WTC11 (cell line): ENCODE data around the gene SHPK. TPM values are rescaled to one million over a fixed set of nuclear protein-coding genes. Genes with fewer than 3 reads are reported as not detected.

Source experiments
- ATAC-seq: fragments of 200-7000 bp; cut with Tn5 transposase; 2 replicates; pipeline ENCODE4 v1.10.0; 2021; ENCODE audit warnings: mild to moderate bottlenecking, moderate library complexity
- CTCF ChIA-PET: fragments of 300-600 bp; sonication (Branson Sonifier 250); formaldehyde crosslinking; loops from one replicate; lab custom pipeline; 2021; ENCODE audit warnings: antibody characterized with exemption; lab: Charles Lee
- POLR2A ChIA-PET: fragments of 350-600 bp; sonication (Branson Sonifier 250); formaldehyde crosslinking; loops from one replicate; lab custom pipeline; 2021; ENCODE audit warnings: antibody characterized with exemption; lab: Charles Lee
- DNase-seq: peaks from one replicate; pipeline ENCODE4 v3.0.0; 2021; ENCODE audit warnings: low spot score
- H3K27ac Mint-ChIP-seq: 2 replicates; pipeline ENCODE4 v1.8.0; 2021; ENCODE audit warnings: mixed read lengths
- H3K27me3 Mint-ChIP-seq: 2 replicates; pipeline ENCODE4 v1.8.0; 2021; ENCODE audit warnings: low read depth, mild to moderate bottlenecking, moderate library complexity, mixed read lengths
- H3K36me3 Mint-ChIP-seq: 2 replicates; pipeline ENCODE4 v1.8.0; 2021; ENCODE audit warnings: mixed read lengths
- H3K4me1 Mint-ChIP-seq: 2 replicates; pipeline ENCODE4 v1.8.0; 2022; ENCODE audit warnings: mixed read lengths
- H3K4me3 Mint-ChIP-seq: 2 replicates; pipeline ENCODE4 v1.8.0; 2021; ENCODE audit warnings: mild to moderate bottlenecking, moderate library complexity, mixed read lengths
- H3K9me3 Mint-ChIP-seq: 2 replicates; pipeline ENCODE4 v1.8.0; 2021; ENCODE audit warnings: mixed read lengths
- E2F4 ChIP-seq: sonication (generic); formaldehyde crosslinking; IDR thresholded peaks from 2 replicates; pipeline ENCODE4 v1.8.1; 2022; ENCODE audit warnings: low read depth, mild to moderate bottlenecking, moderate library complexity, missing genetic modification reagents, borderline replicate concordance
- ERG ChIP-seq: fragments of 250-450 bp; sonication (Bioruptor Pico); IDR thresholded peaks from 2 replicates; pipeline ENCODE4 v1.8.0; 2021; ENCODE audit warnings: mild to moderate bottlenecking
- ESRRA ChIP-seq: sonication (generic); formaldehyde crosslinking; IDR thresholded peaks from 2 replicates; pipeline ENCODE4 v1.8.1; 2022; ENCODE audit warnings: mild to moderate bottlenecking, missing genetic modification reagents, borderline replicate concordance
- FOXP1 ChIP-seq: sonication (generic); formaldehyde crosslinking; IDR thresholded peaks from 2 replicates; pipeline ENCODE4 v1.8.0; 2022; ENCODE audit warnings: missing genetic modification reagents, mild to moderate bottlenecking, moderate library complexity, borderline replicate concordance
- IRF2 ChIP-seq: sonication (generic); formaldehyde crosslinking; IDR thresholded peaks from 2 replicates; pipeline ENCODE4 v1.8.0; 2022; ENCODE audit warnings: low read depth, missing genetic modification reagents, borderline replicate concordance
- MYBL2 ChIP-seq: sonication (generic); formaldehyde crosslinking; IDR thresholded peaks from 2 replicates; pipeline ENCODE4 v1.8.1; 2023; ENCODE audit warnings: mild to moderate bottlenecking, moderate library complexity, missing genetic modification reagents
- PRDM15 ChIP-seq: sonication (generic); formaldehyde crosslinking; IDR thresholded peaks from 2 replicates; pipeline ENCODE4 v1.8.0; 2022; ENCODE audit warnings: missing genetic modification reagents
- RELA ChIP-seq: sonication (generic); formaldehyde crosslinking; IDR thresholded peaks from 2 replicates; pipeline ENCODE4 v1.8.1; 2022; ENCODE audit warnings: missing genetic modification reagents, mild to moderate bottlenecking, borderline replicate concordance
- SP1 ChIP-seq: sonication (generic); formaldehyde crosslinking; conservative IDR thresholded peaks from 2 replicates; pipeline ENCODE4 v1.8.1; 2022; ENCODE audit warnings: missing genetic modification reagents
- ZNF121 ChIP-seq: sonication (generic); formaldehyde crosslinking; IDR thresholded peaks from 2 replicates; pipeline ENCODE4 v1.8.0; 2023; ENCODE audit warnings: missing genetic modification reagents
- ZNF232 ChIP-seq: sonication (generic); formaldehyde crosslinking; IDR thresholded peaks from 2 replicates; pipeline ENCODE4 v1.8.0; 2022; ENCODE audit warnings: mild to moderate bottlenecking, missing genetic modification reagents
- ZNF532 ChIP-seq: fragments of 250-450 bp; sonication (Bioruptor Pico); IDR thresholded peaks from 2 replicates; pipeline ENCODE4 v1.9.0; 2021; ENCODE audit warnings: mild to moderate bottlenecking, borderline replicate concordance
- total RNA-seq: library from RNA; stranded (reverse); gene quantifications from 3 replicates; pipeline ENCODE4 v1.2.3, GENCODE V29; 2021
- TF ChIP-seq, protein P1 (sequence below): sonication (generic); formaldehyde crosslinking; conservative IDR thresholded peaks from 2 replicates; pipeline ENCODE4 v1.8.1; 2023; ENCODE audit warnings: mild to moderate bottlenecking, low read depth, missing genetic modification reagents, moderate library complexity
- TF ChIP-seq, protein P2 (sequence below): fragments of 250-450 bp; sonication (Bioruptor Pico); IDR thresholded peaks from 2 replicates; pipeline ENCODE4 v1.9.0; 2021; ENCODE audit warnings: mild to moderate bottlenecking

Gene SHPK
- total RNA-seq, 1 experiment from 2014 or later = 29.2 TPM

DNA sequence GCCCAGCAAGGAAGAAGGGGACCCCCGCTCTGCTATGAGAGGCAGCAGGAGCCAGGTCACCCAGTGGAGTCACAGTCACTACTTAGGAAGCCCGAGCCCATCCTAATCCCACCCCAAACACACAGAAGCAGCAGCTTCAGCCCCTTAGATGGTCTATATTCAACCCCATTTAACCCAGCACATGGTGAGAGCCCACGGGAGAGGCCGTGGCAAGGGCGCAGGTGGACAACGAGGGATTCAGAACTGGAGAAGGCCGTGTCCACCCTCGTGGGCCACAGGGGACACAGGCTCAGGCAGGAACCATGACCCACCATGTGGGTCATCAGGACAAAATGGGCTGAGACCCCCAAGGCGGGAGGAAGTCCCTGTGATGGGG lies 76.8 kb downstream of the SHPK start (continued):
- TF ChIP-seq ZNF532 (CRISPR knock-in tag) (no peak), SP1 (CRISPR knock-in tag) (no peak), E2F4 (no peak), ZNF121 (no peak), RELA (CRISPR knock-in tag) (no peak), PRDM15 (CRISPR knock-in tag) (no peak), IRF2 (CRISPR knock-in tag) (no peak), FOXP1 (CRISPR knock-in tag) (no peak), MYBL2 (CRISPR knock-in tag) (no peak)
- TF ChIP-seq, protein P1, sequence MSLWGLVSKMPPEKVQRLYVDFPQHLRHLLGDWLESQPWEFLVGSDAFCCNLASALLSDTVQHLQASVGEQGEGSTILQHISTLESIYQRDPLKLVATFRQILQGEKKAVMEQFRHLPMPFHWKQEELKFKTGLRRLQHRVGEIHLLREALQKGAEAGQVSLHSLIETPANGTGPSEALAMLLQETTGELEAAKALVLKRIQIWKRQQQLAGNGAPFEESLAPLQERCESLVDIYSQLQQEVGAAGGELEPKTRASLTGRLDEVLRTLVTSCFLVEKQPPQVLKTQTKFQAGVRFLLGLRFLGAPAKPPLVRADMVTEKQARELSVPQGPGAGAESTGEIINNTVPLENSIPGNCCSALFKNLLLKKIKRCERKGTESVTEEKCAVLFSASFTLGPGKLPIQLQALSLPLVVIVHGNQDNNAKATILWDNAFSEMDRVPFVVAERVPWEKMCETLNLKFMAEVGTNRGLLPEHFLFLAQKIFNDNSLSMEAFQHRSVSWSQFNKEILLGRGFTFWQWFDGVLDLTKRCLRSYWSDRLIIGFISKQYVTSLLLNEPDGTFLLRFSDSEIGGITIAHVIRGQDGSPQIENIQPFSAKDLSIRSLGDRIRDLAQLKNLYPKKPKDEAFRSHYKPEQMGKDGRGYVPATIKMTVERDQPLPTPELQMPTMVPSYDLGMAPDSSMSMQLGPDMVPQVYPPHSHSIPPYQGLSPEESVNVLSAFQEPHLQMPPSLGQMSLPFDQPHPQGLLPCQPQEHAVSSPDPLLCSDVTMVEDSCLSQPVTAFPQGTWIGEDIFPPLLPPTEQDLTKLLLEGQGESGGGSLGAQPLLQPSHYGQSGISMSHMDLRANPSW (CRISPR knock-in tag) = no peak
- TF ChIP-seq, protein P2, sequence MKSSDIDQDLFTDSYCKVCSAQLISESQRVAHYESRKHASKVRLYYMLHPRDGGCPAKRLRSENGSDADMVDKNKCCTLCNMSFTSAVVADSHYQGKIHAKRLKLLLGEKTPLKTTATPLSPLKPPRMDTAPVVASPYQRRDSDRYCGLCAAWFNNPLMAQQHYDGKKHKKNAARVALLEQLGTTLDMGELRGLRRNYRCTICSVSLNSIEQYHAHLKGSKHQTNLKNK = no peak

DNA sequence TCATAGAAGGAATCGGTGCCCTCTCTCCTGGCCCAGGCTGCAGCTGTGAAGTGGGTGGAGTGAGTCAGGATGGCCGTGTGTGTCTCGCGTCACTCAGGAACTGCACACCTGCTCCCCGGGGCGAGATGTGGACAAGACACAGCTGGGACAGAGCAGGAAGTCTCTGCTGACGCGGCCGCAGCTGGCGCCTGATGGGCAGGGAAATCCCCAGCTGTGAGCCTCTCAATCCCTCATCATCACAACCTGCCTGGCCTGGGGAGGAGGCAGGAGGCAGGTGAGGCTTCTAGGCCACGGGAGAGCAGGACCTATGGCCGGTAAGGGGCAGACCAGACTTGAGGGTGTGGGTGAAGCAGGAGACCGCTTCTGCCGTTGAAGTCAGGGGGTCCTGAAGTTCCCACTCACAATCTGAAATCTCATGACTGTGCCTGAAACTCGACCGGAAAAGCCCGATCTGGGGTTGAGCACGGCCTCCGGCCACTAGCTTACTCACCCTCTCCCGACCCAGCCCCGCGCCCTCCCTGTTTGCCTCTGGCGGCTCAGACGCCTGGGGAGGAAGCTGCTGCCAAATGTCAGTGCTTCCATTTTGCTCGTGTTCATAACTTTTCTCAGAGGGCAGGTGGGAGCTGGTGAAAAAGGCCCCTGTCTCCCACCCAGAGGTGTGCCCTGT lies 77.3 kb downstream of the SHPK start:
- ATAC-seq = no peak; the same call in 1 of the 2 replicates
- peaks cover 5% of the 10 kb centered on the region; the same call in 1 of the 2 replicates for H3K9me3 Mint-ChIP-seq
- no peaks in the 10 kb centered on the region for H3K27me3 Mint-ChIP-seq
- TF ChIP-seq MYBL2 (CRISPR knock-in tag) = no peak
- TF ChIP-seq ZNF232 (CRISPR knock-in tag) = no peak
- TF ChIP-seq ERG (CRISPR knock-in tag) = no peak
- TF ChIP-seq, protein P1 (CRISPR knock-in tag) = no peak
- no peak for TF ChIP-seq ESRRA
- H3K4me3 Mint-ChIP-seq = no peak overlapping the region
- DNase-seq = no peak
- ChIA-PET POLR2A (no interaction called here), CTCF (interaction anchor here (1.1 to 1.7 kb wide), 2 partner anchors 23 to 44 kb away, joined by 4 to 5 read pairs; no protein-coding TSS in a partner anchor)
- H3K4me1 Mint-ChIP-seq = no peaks in the 10 kb centered on the region
- peak overlapping the region; percentile 28 for H3K27ac Mint-ChIP-seq
- 0 out of 2 replicates have a peak, but pooled peaks cover 3% of the 10 kb centered on the region for H3K36me3 Mint-ChIP-seq
